Activated CD4-positive, alpha-beta T cell treated with anti-CD3 and anti-CD28 coated beads for 36 hours (primary cell): ENCODE results near the gene SPON1. TPM values are rescaled to one million over a fixed set of nuclear protein-coding genes. Genes with fewer than 3 reads are reported as not detected.
"Not testable (repeated sequence)": the region's sequence is repeated elsewhere in the genome, so short reads cannot be mapped to it uniquely, and the experiment has no call there.

Experiments used
- ATAC-seq: fragments of 200-7000 bp; cut with Tn5 transposase; one replicate; pipeline ENCODE4 v1.10.0; 2021; ENCODE audit warnings: mild to moderate bottlenecking, moderate library complexity
- CTCF ChIA-PET: fragments of 350-600 bp; sonication (Branson Sonifier 250); formaldehyde crosslinking; loops from one replicate; lab custom pipeline; 2021; ENCODE audit warnings: antibody characterized with exemption; lab: Charles Lee
- POLR2A ChIA-PET: fragments of 350-600 bp; sonication (Branson Sonifier 250); formaldehyde crosslinking; loops from one replicate; lab custom pipeline; 2021; ENCODE audit warnings: antibody characterized with exemption, inconsistent platforms; lab: Charles Lee
- DNase-seq: peaks from one replicate; pipeline ENCODE4 v3.0.0-alpha.2; 2020
- H3K27ac Mint-ChIP-seq: one replicate; pipeline ENCODE4 v1.8.0; 2021; ENCODE audit warnings: mixed read lengths
- H3K27me3 Mint-ChIP-seq: one replicate; pipeline ENCODE4 v1.8.0; 2021; ENCODE audit warnings: mixed read lengths
- H3K36me3 Mint-ChIP-seq: one replicate; pipeline ENCODE4 v1.8.0; 2021; ENCODE audit warnings: low read depth, mixed read lengths
- H3K4me1 Mint-ChIP-seq: one replicate; pipeline ENCODE4 v1.8.0; 2021; ENCODE audit warnings: mixed read lengths
- H3K4me3 Mint-ChIP-seq: one replicate; pipeline ENCODE4 v1.8.0; 2021; ENCODE audit warnings: mild to moderate bottlenecking, moderate library complexity, mixed read lengths
- H3K9me3 Mint-ChIP-seq: one replicate; pipeline ENCODE4 v1.8.0; 2021; ENCODE audit warnings: low read depth, mixed read lengths
- intact Hi-C, 2 experiments: fragments of 100-400 bp; cut with DNase I in 1 of 2; cut with micrococcal nuclease in 1 of 2; formaldehyde crosslinking; loops; one replicate each; pipeline versions ENCODE4 v1.14.2 to v1.15.1; 2022 to 2024; cut with DNase I, micrococcal nuclease
- total RNA-seq, 2 experiments: library from RNA; stranded (reverse); gene quantifications; one replicate each; pipeline ENCODE4 v1.2.3, GENCODE V29; 2021

SPON1 gene
- total RNA-seq: under 1 TPM; 0.26 to 0.41 TPM

- Mint-ChIP-seq H3K27ac (no peak within 1 kb of the TSS), H3K4me1 (peaks cover 12% of the 10 kb centered on the region), H3K9me3 (no peaks in the 10 kb centered on the region), H3K36me3 (no peaks in the 10 kb centered on the region), H3K27me3 (peaks cover 47% of the 10 kb centered on the region), H3K4me3 (peak within 1 kb of the TSS; percentile 47)
- ATAC-seq: peak; percentile 78
- ChIA-PET CTCF (interaction anchor here (0.6 to 3.9 kb wide), 9 partner anchors 8 to 942 kb away, joined by 3 to 34 read pairs (median 3); no protein-coding TSS in a partner anchor), POLR2A (interaction anchor here (0.6 kb wide), 1 partner anchor 178 kb away, joined by 3 read pairs; no protein-coding TSS in a partner anchor)
- peak; percentile 69 for DNase-seq
- intact Hi-C loops: no loop called here
Observed at GRCh38 chr11:13962562-13963168, at the start of gene SPON1. Gene SPON1, plus strand, starts transcription at chr11:13962723. Its CDS starts 182 bp downstream, at chr11:13962905.

GRCh38 chr11:13917264-13917663 lies 45.3 kb upstream of the SPON1 start:
- Mint-ChIP-seq H3K27ac (no peak overlapping the region), H3K9me3 (no peaks in the 10 kb centered on the region), H3K4me1 (peaks cover 4% of the 10 kb centered on the region), H3K4me3 (no peak overlapping the region), H3K27me3 (no peaks in the 10 kb centered on the region), H3K36me3 (no peaks in the 10 kb centered on the region)
- DNase-seq: no peak
- intact Hi-C loops: no loop called here
- ChIA-PET POLR2A (no interaction called here), CTCF (no interaction called here)
- no peak for ATAC-seq

GRCh38 chr11:13917904-13918303 lies 44.6 kb upstream of the SPON1 start:
- Mint-ChIP-seq H3K27me3 (no peaks in the 10 kb centered on the region), H3K4me1 (peaks cover 10% of the 10 kb centered on the region), H3K27ac (no peak overlapping the region), H3K36me3 (no peaks in the 10 kb centered on the region), H3K4me3 (no peak overlapping the region), H3K9me3 (no peaks in the 10 kb centered on the region)
- intact Hi-C loops: no loop called here
- ATAC-seq (no peak), DNase-seq (no peak)
- ChIA-PET POLR2A (no interaction called here), CTCF (interaction anchor here (0.7 kb wide), 1 partner anchor 618 kb away, joined by 3 read pairs; no protein-coding TSS in a partner anchor)

GRCh38 chr11:13920756-13921155 lies 41.8 kb upstream of the SPON1 start:
- DNase-seq: no peak
- POLR2A ChIA-PET: no interaction called here
- H3K4me3 Mint-ChIP-seq: no peak overlapping the region

GRCh38 chr11:13921545-13921944 lies 41.0 kb upstream of the SPON1 start:
- intact Hi-C loops: no loop called here

More at GRCh38 chr11:13920756-13921155, 41.8 kb upstream of the SPON1 start:
- H3K4me1 Mint-ChIP-seq: peaks cover 37% of the 10 kb centered on the region
- intact Hi-C loops: no loop called here
- no peak overlapping the region for H3K27ac Mint-ChIP-seq
- H3K9me3 Mint-ChIP-seq: no peaks in the 10 kb centered on the region
- H3K27me3 Mint-ChIP-seq: no peaks in the 10 kb centered on the region
- H3K36me3 Mint-ChIP-seq: no peaks in the 10 kb centered on the region
- ATAC-seq: no peak
- CTCF ChIA-PET: interaction anchor here (0.6 to 0.7 kb wide), 4 partner anchors 207 to 598 kb away, joined by 3 to 4 read pairs (median 4); no protein-coding TSS in a partner anchor

GRCh38 chr11:13923182-13923581 lies 39.3 kb upstream of the SPON1 start:
- no peak overlapping the region for H3K27ac Mint-ChIP-seq
- DNase-seq (no peak), ATAC-seq (no peak)
- no peaks in the 10 kb centered on the region for H3K36me3 Mint-ChIP-seq
- intact Hi-C loops: no loop called here
- H3K4me1 Mint-ChIP-seq: peaks cover 40% of the 10 kb centered on the region
- H3K9me3 Mint-ChIP-seq: no peaks in the 10 kb centered on the region
- POLR2A ChIA-PET: no interaction called here
- H3K27me3 Mint-ChIP-seq: no peaks in the 10 kb centered on the region
- CTCF ChIA-PET: no interaction called here
- no peak overlapping the region for H3K4me3 Mint-ChIP-seq

More at GRCh38 chr11:13921545-13921944, 41.0 kb upstream of the SPON1 start:
- Mint-ChIP-seq H3K27me3 (no peaks in the 10 kb centered on the region), H3K27ac (no peak overlapping the region), H3K4me3 (no peak overlapping the region), H3K9me3 (no peaks in the 10 kb centered on the region), H3K4me1 (peaks cover 40% of the 10 kb centered on the region), H3K36me3 (no peaks in the 10 kb centered on the region)
- ATAC-seq (no peak), DNase-seq (no peak)
- POLR2A ChIA-PET: no interaction called here
- CTCF ChIA-PET: no interaction called here

- peaks cover 44% of the 10 kb centered on the region for H3K4me1 Mint-ChIP-seq
- POLR2A ChIA-PET: no interaction called here
- H3K27ac Mint-ChIP-seq: peak overlapping the region; percentile 86
- CTCF ChIA-PET: interaction anchor here (1.0 kb wide), 1 partner anchor 47 kb away, joined by 3 read pairs; no protein-coding TSS in a partner anchor
- ATAC-seq: no peak
- H3K9me3 Mint-ChIP-seq: no peaks in the 10 kb centered on the region
- no peaks in the 10 kb centered on the region for H3K27me3 Mint-ChIP-seq
- no peaks in the 10 kb centered on the region for H3K36me3 Mint-ChIP-seq
- no peak overlapping the region for H3K4me3 Mint-ChIP-seq
- no peak for DNase-seq
- intact Hi-C loops: no loop called here
Observed at GRCh38 chr11:13923716-13924650, 38.5 kb upstream of the SPON1 start.

GRCh38 chr11:13924801-13925327 lies 37.7 kb upstream of the SPON1 start:
- intact Hi-C loops: no loop called here
- ChIA-PET CTCF (interaction anchor here (1.0 to 2.0 kb wide), 6 partner anchors 10 to 155 kb away, joined by 3 to 5 read pairs (median 3); no protein-coding TSS in a partner anchor), POLR2A (no interaction called here)
- no peaks in the 10 kb centered on the region for H3K9me3 Mint-ChIP-seq
- peak overlapping the region; percentile 12 for H3K27ac Mint-ChIP-seq
- no peak for DNase-seq
- H3K4me1 Mint-ChIP-seq: peaks cover 47% of the 10 kb centered on the region
- ATAC-seq: no peak
- H3K4me3 Mint-ChIP-seq: no peak overlapping the region
- no peaks in the 10 kb centered on the region for H3K27me3 Mint-ChIP-seq
- no peaks in the 10 kb centered on the region for H3K36me3 Mint-ChIP-seq

GRCh38 chr11:13926366-13926765 lies 36.2 kb upstream of the SPON1 start:
- ATAC-seq, H3K36me3 Mint-ChIP-seq, H3K9me3 Mint-ChIP-seq, H3K4me3 Mint-ChIP-seq, H3K27ac Mint-ChIP-seq, intact Hi-C loops, DNase-seq, POLR2A ChIA-PET, H3K27me3 Mint-ChIP-seq: not testable (repeated sequence)
- H3K4me1 Mint-ChIP-seq: peaks cover 47% of the 10 kb centered on the region
- CTCF ChIA-PET: interaction anchor here (0.7 to 2.0 kb wide), 4 partner anchors 38 to 361 kb away, joined by 3 to 5 read pairs (median 4); no protein-coding TSS in a partner anchor

- no peaks in the 10 kb centered on the region for H3K36me3 Mint-ChIP-seq
- DNase-seq (no peak), ATAC-seq (no peak)
- peaks cover 43% of the 10 kb centered on the region for H3K4me1 Mint-ChIP-seq
- no peaks in the 10 kb centered on the region for H3K27me3 Mint-ChIP-seq
- ChIA-PET CTCF (interaction anchor here (0.6 to 2.0 kb wide), 3 partner anchors 37 to 318 kb away, joined by 3 to 5 read pairs (median 4); no protein-coding TSS in a partner anchor), POLR2A (no interaction called here)
- no peaks in the 10 kb centered on the region for H3K9me3 Mint-ChIP-seq
- intact Hi-C loops: no loop called here
- no peak overlapping the region for H3K27ac Mint-ChIP-seq
- H3K4me3 Mint-ChIP-seq: no peak overlapping the region
Observed at GRCh38 chr11:13926981-13927380, 35.5 kb upstream of the SPON1 start.

GRCh38 chr11:13927481-13927880 lies 35.0 kb upstream of the SPON1 start:
- POLR2A ChIA-PET: no interaction called here

More at GRCh38 chr11:13927481-13927880, 35.0 kb upstream of the SPON1 start:
- intact Hi-C loops: no loop called here
- peaks cover 41% of the 10 kb centered on the region for H3K4me1 Mint-ChIP-seq
- ATAC-seq (no peak), DNase-seq (no peak)
- H3K4me3 Mint-ChIP-seq: no peak overlapping the region
- no peaks in the 10 kb centered on the region for H3K9me3 Mint-ChIP-seq
- no peaks in the 10 kb centered on the region for H3K36me3 Mint-ChIP-seq
- CTCF ChIA-PET: interaction anchor here (1.2 kb wide), 1 partner anchor 221 kb away, joined by 4 read pairs; no protein-coding TSS in a partner anchor
- H3K27ac Mint-ChIP-seq: no peak overlapping the region
- no peaks in the 10 kb centered on the region for H3K27me3 Mint-ChIP-seq
